Mucosa of descending colon (tissue), 3 donors: ENCODE results near the gene EVX1. TPM values are rescaled to one million over a fixed set of nuclear protein-coding genes. Genes with fewer than 3 reads are reported as not detected.

Experiments used
- ATAC-seq: fragments of 200-7000 bp; cut with Tn5 transposase; one replicate; pipeline ENCODE4 v1.9.1; 2020; ENCODE audit warnings: mild to moderate bottlenecking, moderate library complexity
- DNase-seq, 3 donors: peaks; one replicate each; pipeline ENCODE4 v3.0.0-alpha.2; 2020
- H3K36me3 ChIP-seq: fragments of 200-600 bp; one replicate; pipeline ENCODE4 v1.8.0; 2021; ENCODE audit warnings: low read depth, mild to moderate bottlenecking
- H3K4me1 ChIP-seq: fragments of 200-600 bp; one replicate; pipeline ENCODE4 v1.8.0; 2021; ENCODE audit warnings: low read depth, mild to moderate bottlenecking
- H3K4me3 ChIP-seq: fragments of 200-600 bp; one replicate; pipeline ENCODE4 v1.8.0; 2021; ENCODE audit warnings: mild to moderate bottlenecking
- H3K9me3 ChIP-seq: fragments of 200-600 bp; one replicate; pipeline ENCODE4 v1.8.0; 2021; ENCODE audit warnings: mild to moderate bottlenecking
- CTCF ChIP-seq: fragments of 200-600 bp; IDR thresholded peaks from one replicate; pipeline ENCODE4 v1.8.0; 2022; ENCODE audit warnings: antibody characterized with exemption, mild to moderate bottlenecking
- intact Hi-C, 2 donors: fragments of 100-400 bp; cut with DNase I in 1 of 2; cut with micrococcal nuclease in 1 of 2; formaldehyde crosslinking; loops; one replicate each; pipeline versions ENCODE4 v1.11.0 to v1.11.1; 2022; cut with DNase I, micrococcal nuclease
- long read RNA-seq, 2 donors: library from polyadenylated mRNA; unstranded; transcript quantifications; one replicate each; pipeline ENCODE4 v2.0.0, GENCODE V29; 2019 to 2021
- total RNA-seq, 3 donors: library from RNA; stranded (reverse); fragmentation: NEBNext Ultra II Directional in 2 of 3; extraction: Animal tissue kit (Norgen Biotek cat#: 25700) in 2 of 3; gene quantifications; one replicate each; pipeline versions ENCODE4 v1.2.1 to v1.2.4, GENCODE V29; 2021 to 2023
- donor health status: DM: no; HTN: no; CAD: no; lungs with moderate emphysema.
- donor health status: DM: no; HTN: no; CAD: no.
- donor health status: DM: no; HTN: yes; CAD: no.

Gene EVX1
- 1 to 10 TPM in 1 of 3 donors, under 1 TPM in 1, not detected in 1; 0.43 to 2.7 TPM for total RNA-seq
- long read RNA-seq, donor 1: 0 reads
- long read RNA-seq, donor 2, partial matches to known transcripts: 2 of 2 reads
- long read RNA-seq, donor 2, other reads (novel, unspliced or antisense): 0 of 2 reads

- intact Hi-C loops: no loop called here
- no peaks in the 10 kb centered on the region for H3K9me3 ChIP-seq
- peak in 1 of 3 donors; percentile 57 for DNase-seq
- peaks cover 42% of the 10 kb centered on the region for H3K4me1 ChIP-seq
- no peaks in the 10 kb centered on the region for H3K36me3 ChIP-seq
- H3K4me3 ChIP-seq: no peak within 1 kb of the TSS
- no peak for ATAC-seq
- TF ChIP-seq CTCF: no peak
These were observed at the start of gene EVX1 for GRCh38 chr7:27242555-27243339. Gene EVX1, plus strand, starts transcription at chr7:27242802. Its CDS starts 229 bp downstream, at chr7:27243031.

GRCh38 chr7:27193335-27194001 lies 49.1 kb upstream of the EVX1 start:
- intact Hi-C loops: loop anchor here in 1 of 2 donors (10.0 kb wide), 2 partner anchors 731 to 831 kb away; no protein-coding TSS in a partner anchor
- Histone ChIP-seq H3K4me3 (peak overlapping the region; percentile 2), H3K4me1 (peaks cover 40% of the 10 kb centered on the region), H3K36me3 (no peaks in the 10 kb centered on the region), H3K9me3 (no peaks in the 10 kb centered on the region)
- no peak for ATAC-seq
- no peak for TF ChIP-seq CTCF
- DNase-seq: peak in 2 of 3 donors; percentile 38 to 49

GRCh38 chr7:27194002-27194352 lies 48.6 kb upstream of the EVX1 start:
- intact Hi-C loops: loop anchor here in 1 of 2 donors (10.0 kb wide), 2 partner anchors 731 to 831 kb away; no protein-coding TSS in a partner anchor
- H3K4me3 ChIP-seq: no peak overlapping the region
- no peak for TF ChIP-seq CTCF
- ATAC-seq (no peak), DNase-seq (no peak)
- H3K36me3 ChIP-seq: no peaks in the 10 kb centered on the region
- no peaks in the 10 kb centered on the region for H3K9me3 ChIP-seq
- peaks cover 37% of the 10 kb centered on the region for H3K4me1 ChIP-seq

- intact Hi-C loops: loop anchor here in 1 of 2 donors (10.0 kb wide), 2 partner anchors 730 to 830 kb away; no protein-coding TSS in a partner anchor
- Histone ChIP-seq H3K36me3 (no peaks in the 10 kb centered on the region), H3K4me1 (peaks cover 28% of the 10 kb centered on the region), H3K9me3 (no peaks in the 10 kb centered on the region), H3K4me3 (no peak overlapping the region)
- TF ChIP-seq CTCF: no peak
- ATAC-seq: no peak
- DNase-seq: peak in 2 of 3 donors; percentile 52 to 60
These were observed 47.8 kb upstream of the EVX1 start for GRCh38 chr7:27194686-27195379.

GRCh38 chr7:27196287-27196767 lies 46.3 kb upstream of the EVX1 start:
- Histone ChIP-seq H3K36me3 (no peaks in the 10 kb centered on the region), H3K4me1 (peaks cover 19% of the 10 kb centered on the region), H3K4me3 (no peak overlapping the region), H3K9me3 (no peaks in the 10 kb centered on the region)
- intact Hi-C loops: loop anchor here in 1 of 2 donors (10.0 kb wide), 2 partner anchors 728 to 828 kb away; no protein-coding TSS in a partner anchor
- ATAC-seq (peak; percentile 6), DNase-seq (peak; percentile 89 to 99 (median 95))
- TF ChIP-seq CTCF: peak; percentile 38
